Brain microvascular endothelial cell (primary cell): ENCODE data around the gene SH3PXD2B.

Experiments
- DNase-seq: peaks from one replicate; pipeline ENCODE4 v3.0.0-alpha.2; 2020
- H3K27ac ChIP-seq: fragments of 250-450 bp; sonication (Bioruptor Pico); 2 replicates; pipeline ENCODE4 v1.5.1; 2020; ENCODE audit warnings: mild to moderate bottlenecking, moderate library complexity
- H3K27me3 ChIP-seq: fragments of 250-450 bp; sonication (Bioruptor Pico); replicated peaks from 2 replicates; pipeline ENCODE4 v1.5.1; 2020; ENCODE audit warnings: mild to moderate bottlenecking
- H3K36me3 ChIP-seq: fragments of 250-450 bp; sonication (Bioruptor Pico); replicated peaks from 2 replicates; pipeline ENCODE4 v1.5.1; 2020; ENCODE audit warnings: mild to moderate bottlenecking
- H3K4me3 ChIP-seq: 2 replicates; pipeline ENCODE4 v1.5.1; 2011; ENCODE audit warnings: low read depth, mild to moderate bottlenecking, control low read depth, low read length, moderate library complexity
- in situ Hi-C: cut with HindIII; loops from 2 replicates; pipeline ENCODE4 v1.10.0; 2017; ENCODE audit warnings: low sequenced_read_pairs, low pct_ligation_motif_present
- TF ChIP-seq, protein P1 (sequence below): IDR thresholded peaks from 2 replicates; pipeline ENCODE4 v1.5.1; 2011; ENCODE audit warnings: low read depth, mild to moderate bottlenecking, moderate library complexity, low read length, control low read depth, inconsistent platforms; ENCODE audit errors: missing control alignments

Gene SH3PXD2B

DNA sequence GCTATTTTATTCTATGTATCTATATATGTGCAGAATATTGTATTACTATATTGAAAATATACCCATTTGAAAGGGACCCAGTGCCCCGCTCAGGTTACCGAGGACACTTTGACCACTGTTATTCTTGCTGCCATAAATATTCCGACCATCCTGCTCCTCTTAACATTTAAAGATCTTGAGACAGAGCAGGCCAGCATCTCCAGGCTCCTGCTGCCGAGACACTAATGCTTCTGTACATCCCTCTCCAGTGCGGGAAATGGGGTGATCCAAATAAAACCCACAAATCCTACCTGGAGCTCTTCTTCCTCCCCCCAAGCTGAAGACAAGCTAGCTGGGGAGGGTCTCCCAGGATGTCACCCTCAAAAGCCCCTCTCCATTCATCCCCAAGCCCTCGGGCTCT lies 3.9 kb downstream of the SH3PXD2B start:
- no peak for DNase-seq
- Histone ChIP-seq H3K27me3 (no peaks in the 10 kb centered on the region), H3K36me3 (no peaks in the 10 kb centered on the region), H3K4me3 (no peak overlapping the region), H3K27ac (no peak overlapping the region)
- TF ChIP-seq, protein P1, sequence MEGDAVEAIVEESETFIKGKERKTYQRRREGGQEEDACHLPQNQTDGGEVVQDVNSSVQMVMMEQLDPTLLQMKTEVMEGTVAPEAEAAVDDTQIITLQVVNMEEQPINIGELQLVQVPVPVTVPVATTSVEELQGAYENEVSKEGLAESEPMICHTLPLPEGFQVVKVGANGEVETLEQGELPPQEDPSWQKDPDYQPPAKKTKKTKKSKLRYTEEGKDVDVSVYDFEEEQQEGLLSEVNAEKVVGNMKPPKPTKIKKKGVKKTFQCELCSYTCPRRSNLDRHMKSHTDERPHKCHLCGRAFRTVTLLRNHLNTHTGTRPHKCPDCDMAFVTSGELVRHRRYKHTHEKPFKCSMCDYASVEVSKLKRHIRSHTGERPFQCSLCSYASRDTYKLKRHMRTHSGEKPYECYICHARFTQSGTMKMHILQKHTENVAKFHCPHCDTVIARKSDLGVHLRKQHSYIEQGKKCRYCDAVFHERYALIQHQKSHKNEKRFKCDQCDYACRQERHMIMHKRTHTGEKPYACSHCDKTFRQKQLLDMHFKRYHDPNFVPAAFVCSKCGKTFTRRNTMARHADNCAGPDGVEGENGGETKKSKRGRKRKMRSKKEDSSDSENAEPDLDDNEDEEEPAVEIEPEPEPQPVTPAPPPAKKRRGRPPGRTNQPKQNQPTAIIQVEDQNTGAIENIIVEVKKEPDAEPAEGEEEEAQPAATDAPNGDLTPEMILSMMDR, result no peak
- in situ Hi-C loops, result no loop called here

DNA sequence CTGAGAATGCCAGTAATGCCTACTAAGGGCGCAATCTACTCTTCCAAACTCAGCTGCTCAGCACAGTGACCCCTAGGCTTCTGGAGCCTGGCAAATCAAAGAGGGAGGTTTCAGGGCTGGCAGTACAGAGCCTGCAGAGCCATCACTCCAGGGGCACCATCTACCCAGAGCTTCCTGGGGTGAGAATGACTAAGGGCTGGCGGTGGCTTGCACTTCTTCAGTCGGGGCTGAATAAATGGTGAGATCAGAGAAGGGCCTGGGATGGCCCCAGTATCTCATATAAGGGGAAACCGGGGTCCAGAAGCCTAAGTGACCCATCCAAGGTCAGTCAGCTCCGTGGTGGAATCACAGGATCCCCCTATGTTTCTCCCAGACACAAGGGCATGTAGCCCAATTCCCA lies 5.3 kb downstream of the SH3PXD2B start:
- in situ Hi-C loops, result no loop called here
- Histone ChIP-seq H3K4me3 (no peak overlapping the region), H3K27me3 (no peaks in the 10 kb centered on the region), H3K36me3 (no peaks in the 10 kb centered on the region), H3K27ac (no peak overlapping the region)
- TF ChIP-seq, protein P1, result no peak
- no peak for DNase-seq

DNA sequence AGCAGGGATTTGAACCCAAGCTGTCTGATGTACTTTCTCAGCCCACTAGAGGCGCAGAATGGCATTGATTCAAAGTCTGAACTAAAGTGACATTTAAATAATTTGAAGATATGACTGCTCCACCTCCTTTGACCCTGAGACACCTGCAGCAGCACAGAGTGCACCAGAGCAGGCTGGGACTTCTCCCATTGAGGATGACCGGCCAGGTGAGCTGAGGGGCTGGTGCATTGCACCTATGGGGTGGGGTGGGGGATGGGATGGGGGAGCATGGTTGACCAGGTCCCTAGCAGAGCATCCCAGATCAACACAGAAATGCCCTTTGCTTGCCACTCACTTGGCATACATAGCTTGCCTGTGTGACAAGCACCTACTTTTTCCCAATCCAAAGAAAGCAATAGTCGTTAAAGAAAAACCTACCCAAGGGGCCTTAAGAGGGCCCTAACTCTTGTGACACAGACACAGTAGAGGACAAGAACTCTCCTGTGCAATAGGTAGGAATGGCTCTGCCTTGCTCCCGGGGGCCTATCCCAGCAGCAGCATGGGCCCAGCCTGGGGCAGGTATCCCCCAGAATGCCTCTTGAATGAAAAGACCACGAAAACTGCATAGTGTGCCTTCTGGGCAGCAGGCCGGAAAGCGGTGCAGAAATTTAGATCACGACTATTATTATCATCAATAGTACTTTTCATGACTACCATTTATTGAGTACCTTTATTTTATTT lies 6.5 kb downstream of the SH3PXD2B start:
- no peak overlapping the region for H3K4me3 ChIP-seq
- no peak overlapping the region for H3K27ac ChIP-seq
- in situ Hi-C loops, result no loop called here
- no peaks in the 10 kb centered on the region for H3K27me3 ChIP-seq
- DNase-seq, result no peak
- no peaks in the 10 kb centered on the region for H3K36me3 ChIP-seq
- TF ChIP-seq, protein P1, result peak; percentile 21

DNA sequence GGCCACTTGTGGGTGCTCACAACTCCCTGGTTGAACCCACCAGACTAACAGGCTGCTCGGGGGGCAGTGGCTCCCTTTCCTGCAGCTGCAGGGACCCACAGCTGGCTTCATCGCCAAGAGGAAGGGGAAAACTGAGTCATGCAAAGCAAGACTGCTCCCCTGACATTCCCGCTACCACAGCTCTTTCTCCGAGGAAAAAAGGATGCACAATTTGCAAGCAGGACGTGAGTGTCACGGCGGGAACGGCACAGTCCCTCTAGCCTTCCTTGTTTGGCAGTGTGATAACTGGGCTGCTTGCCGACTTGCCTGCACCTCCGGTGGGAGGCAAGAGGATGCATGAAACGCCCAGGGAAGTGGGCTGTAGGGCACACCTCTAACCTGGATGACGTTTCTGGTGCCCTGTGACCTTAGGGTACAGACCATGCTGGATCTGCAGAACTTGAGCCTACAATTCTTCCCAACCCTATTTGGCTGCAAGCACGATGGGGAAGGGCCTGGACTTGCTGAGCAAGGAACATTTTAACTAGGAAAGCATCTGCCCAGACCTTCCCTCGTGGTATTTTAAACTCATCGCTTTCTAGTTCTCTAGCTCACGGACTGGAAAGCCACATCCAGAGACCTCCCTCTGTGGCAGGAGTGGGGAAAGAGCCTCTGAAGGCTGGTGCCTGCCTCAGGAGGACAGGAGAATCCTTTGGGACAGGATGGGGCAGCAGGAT lies 7.8 kb downstream of the SH3PXD2B start:
- H3K4me3 ChIP-seq, result no peak overlapping the region

DNA sequence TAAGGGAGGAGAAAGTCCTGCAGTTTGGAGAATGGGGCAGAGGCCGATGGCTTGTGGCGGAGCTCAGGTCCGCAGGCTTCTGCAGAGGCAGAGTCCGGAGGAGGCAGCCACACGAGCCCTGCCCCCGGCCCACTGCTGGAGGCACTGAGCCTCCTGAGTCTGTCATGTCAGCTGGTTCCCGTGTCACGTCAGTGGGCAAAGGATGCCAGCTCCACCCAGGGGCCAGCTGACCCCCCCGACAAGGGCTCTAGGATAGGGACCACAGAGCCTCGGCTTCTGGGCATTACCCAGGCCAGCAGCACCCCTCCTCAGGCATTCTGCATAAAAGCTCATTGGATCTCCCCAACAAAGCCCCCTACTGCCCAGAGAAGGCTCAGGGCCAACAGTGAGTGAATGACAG lies 8.5 kb downstream of the SH3PXD2B start:
- Histone ChIP-seq H3K36me3 (no peaks in the 10 kb centered on the region), H3K27me3 (no peaks in the 10 kb centered on the region), H3K27ac (no peak overlapping the region), H3K4me3 (no peak overlapping the region)
- in situ Hi-C loops, result no loop called here
- TF ChIP-seq, protein P1, result no peak
- DNase-seq, result no peak

More for the DNA sequence above, 7.8 kb downstream of the SH3PXD2B start:
- Histone ChIP-seq H3K27ac (no peak overlapping the region), H3K27me3 (no peaks in the 10 kb centered on the region), H3K36me3 (no peaks in the 10 kb centered on the region)
- TF ChIP-seq, protein P1, result no peak
- no peak for DNase-seq
- in situ Hi-C loops, result no loop called here
